ENCODE results near the gene SLAMF8.

DNA sequence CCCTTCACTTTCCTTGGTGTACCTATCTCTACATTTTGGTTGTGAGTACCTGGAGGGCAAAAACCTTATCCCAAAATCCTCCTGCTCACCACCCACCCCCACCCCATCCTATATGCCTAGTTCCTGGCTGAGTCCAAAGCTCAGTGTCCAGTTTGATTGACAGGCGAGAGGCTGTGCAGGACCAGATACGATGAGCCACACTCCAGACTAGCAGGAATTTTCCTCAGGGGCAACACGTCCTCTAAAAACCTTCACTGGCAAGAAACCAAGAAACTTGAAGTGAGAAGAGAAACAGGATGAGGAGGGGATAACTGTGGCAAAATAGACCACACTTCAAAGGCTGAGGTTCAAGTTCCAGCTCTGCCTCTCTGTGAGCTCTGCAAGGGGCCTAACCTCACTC lies 1.1 kb upstream of the SLAMF8 start:
- TF ChIP-seq IRF2 (CRISPR knock-in tag; IDR thresholded peaks at IDR 0.05; ENCODE audit: borderline replicate concordance, low read depth) (no peak), CREB1 (CRISPR knock-in tag; IDR thresholded peaks at IDR 0.05) (no peak), AR (CRISPR knock-in tag; IDR thresholded peaks at IDR 0.05) (no peak), MAX (CRISPR knock-in tag; IDR thresholded peaks at IDR 0.05) (no peak), CTCF (IDR thresholded peaks at IDR 0.05) (no peak), ETV6 (CRISPR knock-in tag; IDR thresholded peaks at IDR 0.05) (no peak), SMAD4 (CRISPR knock-in tag; IDR thresholded peaks at IDR 0.05) (no peak), AFF4 (CRISPR knock-in tag; IDR thresholded peaks at IDR 0.05; ENCODE audit: borderline replicate concordance) (no peak), PRRX2 (CRISPR knock-in tag; IDR thresholded peaks at IDR 0.05) (no peak), ELF4 (CRISPR knock-in tag; IDR thresholded peaks at IDR 0.05; ENCODE audit: low read depth) (no peak), ATF2 (CRISPR knock-in tag; IDR thresholded peaks at IDR 0.05; ENCODE audit: borderline replicate concordance, low read depth) (no peak), E2F1 (CRISPR knock-in tag; IDR thresholded peaks at IDR 0.05) (no peak), NR3C1 (CRISPR knock-in tag; conservative IDR thresholded peaks at IDR 0.05; ENCODE audit: low read depth) (no peak), GTF2I (CRISPR knock-in tag; conservative IDR thresholded peaks at IDR 0.05) (no peak)
